Left ventricle myocardium inferior (tissue), 1 donor: Measurements from ENCODE around the gene F3. TPM values are rescaled to one million over a fixed set of nuclear protein-coding genes. Genes with fewer than 3 reads are reported as not detected.

Experiments used
- DNase-seq: peaks from one replicate; pipeline ENCODE4 v3.0.0-alpha.2; 2020
- H3K27ac ChIP-seq: fragments of 200-600 bp; replicated peaks from 2 replicates; pipeline ENCODE4 v1.8.0; 2021
- H3K27me3 ChIP-seq: fragments of 200-600 bp; 2 replicates; pipeline ENCODE4 v1.8.0; 2021; ENCODE audit warnings: low read depth
- H3K36me3 ChIP-seq: fragments of 200-600 bp; 2 replicates; pipeline ENCODE4 v1.8.0; 2021
- H3K4me1 ChIP-seq: fragments of 200-600 bp; 2 replicates; pipeline ENCODE4 v1.8.0; 2021
- H3K4me3 ChIP-seq: fragments of 200-600 bp; 2 replicates; pipeline ENCODE4 v1.8.0; 2021; ENCODE audit warnings: mild to moderate bottlenecking, moderate library complexity
- H3K9me3 ChIP-seq: fragments of 200-600 bp; replicated peaks from 2 replicates; pipeline ENCODE4 v1.8.0; 2021
- intact Hi-C: fragments of 100-400 bp; cut with micrococcal nuclease; formaldehyde crosslinking; loops from one replicate; pipeline ENCODE4 v1.11.0; 2022
- total RNA-seq: library from RNA; stranded (reverse); fragmentation: NEBNext Ultra II Directional; extraction: Animal tissue kit (Norgen Biotek cat#: 25700); gene quantifications from one replicate; pipeline ENCODE4 v1.2.1, GENCODE V29; 2021
- TF ChIP-seq, protein P1 (sequence below): fragments of 200-600 bp; IDR thresholded peaks from 2 replicates; pipeline ENCODE4 v1.8.0; 2021; ENCODE audit warnings: antibody characterized with exemption, mild to moderate bottlenecking, borderline replicate concordance
- donor health status: DM: no; HTN: yes; CAD: no; lungs with severe emphysema.

Gene F3
- total RNA-seq, 1 donor from 2014 or later: 50.8 TPM

DNA sequence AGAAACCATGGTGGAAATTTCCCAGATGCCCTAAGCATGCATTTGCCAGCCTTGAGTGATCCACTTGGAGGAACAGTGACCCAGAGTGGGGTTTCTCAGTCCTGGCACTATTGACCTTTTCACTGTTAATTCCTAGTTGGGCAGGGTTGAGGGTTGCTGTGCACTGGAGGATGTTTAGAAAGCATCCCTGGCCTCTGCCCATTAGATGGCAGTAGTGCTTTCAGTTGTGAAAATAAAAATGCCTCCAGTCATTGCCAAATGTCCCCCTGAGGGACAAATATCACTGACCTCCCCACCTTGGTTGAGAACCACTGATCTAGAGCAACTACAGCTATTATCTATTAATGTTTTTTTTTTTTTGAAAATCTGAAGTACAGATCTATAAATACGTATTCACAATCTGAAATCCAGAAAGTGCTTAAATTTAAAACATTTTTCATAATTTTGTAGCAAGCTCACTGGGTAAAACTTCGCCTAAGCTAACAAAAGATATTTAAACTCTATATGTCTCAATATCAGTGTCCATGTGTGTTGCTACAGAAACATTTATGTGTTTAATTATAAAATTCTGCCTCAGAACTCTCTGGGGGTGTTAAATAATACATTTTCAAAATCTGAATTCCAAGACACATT, 27.3 kb downstream of the F3 start:
- Histone ChIP-seq H3K27ac (no peak overlapping the region), H3K4me3 (no peak overlapping the region), H3K4me1 (no peaks in the 10 kb centered on the region), H3K36me3 (peaks cover 36% of the 10 kb centered on the region), H3K9me3 (no peaks in the 10 kb centered on the region), H3K27me3 (no peaks in the 10 kb centered on the region)
- intact Hi-C loops: no loop called here
- no peak for DNase-seq
- TF ChIP-seq, protein P1, sequence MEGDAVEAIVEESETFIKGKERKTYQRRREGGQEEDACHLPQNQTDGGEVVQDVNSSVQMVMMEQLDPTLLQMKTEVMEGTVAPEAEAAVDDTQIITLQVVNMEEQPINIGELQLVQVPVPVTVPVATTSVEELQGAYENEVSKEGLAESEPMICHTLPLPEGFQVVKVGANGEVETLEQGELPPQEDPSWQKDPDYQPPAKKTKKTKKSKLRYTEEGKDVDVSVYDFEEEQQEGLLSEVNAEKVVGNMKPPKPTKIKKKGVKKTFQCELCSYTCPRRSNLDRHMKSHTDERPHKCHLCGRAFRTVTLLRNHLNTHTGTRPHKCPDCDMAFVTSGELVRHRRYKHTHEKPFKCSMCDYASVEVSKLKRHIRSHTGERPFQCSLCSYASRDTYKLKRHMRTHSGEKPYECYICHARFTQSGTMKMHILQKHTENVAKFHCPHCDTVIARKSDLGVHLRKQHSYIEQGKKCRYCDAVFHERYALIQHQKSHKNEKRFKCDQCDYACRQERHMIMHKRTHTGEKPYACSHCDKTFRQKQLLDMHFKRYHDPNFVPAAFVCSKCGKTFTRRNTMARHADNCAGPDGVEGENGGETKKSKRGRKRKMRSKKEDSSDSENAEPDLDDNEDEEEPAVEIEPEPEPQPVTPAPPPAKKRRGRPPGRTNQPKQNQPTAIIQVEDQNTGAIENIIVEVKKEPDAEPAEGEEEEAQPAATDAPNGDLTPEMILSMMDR: peak; percentile 72

DNA sequence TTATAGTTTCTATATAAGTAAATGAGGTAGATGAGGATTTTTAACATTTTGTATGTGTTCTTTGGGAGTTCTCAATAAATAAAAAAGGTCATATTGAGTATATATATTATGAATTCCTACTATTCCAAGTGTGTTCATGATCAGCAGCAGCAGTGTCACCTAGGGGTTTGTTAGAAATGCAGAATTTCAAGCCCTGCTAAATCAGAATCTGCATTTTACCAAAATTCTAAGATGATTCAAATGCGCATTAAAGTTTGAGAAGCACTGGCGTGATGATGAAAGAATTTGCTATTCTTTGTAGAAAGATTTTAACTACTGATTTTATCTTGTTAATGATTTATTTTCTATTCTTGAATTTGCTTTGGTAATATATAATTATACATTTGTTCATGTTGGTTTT, 28.7 kb downstream of the F3 start:
- TF ChIP-seq, protein P1: no peak
- intact Hi-C loops: no loop called here
- H3K9me3 ChIP-seq: no peaks in the 10 kb centered on the region
- no peak for DNase-seq
- no peak overlapping the region for H3K4me3 ChIP-seq
- no peak overlapping the region for H3K27ac ChIP-seq
- no peaks in the 10 kb centered on the region for H3K27me3 ChIP-seq
- peaks cover 30% of the 10 kb centered on the region for H3K36me3 ChIP-seq
- H3K4me1 ChIP-seq: no peaks in the 10 kb centered on the region

DNA sequence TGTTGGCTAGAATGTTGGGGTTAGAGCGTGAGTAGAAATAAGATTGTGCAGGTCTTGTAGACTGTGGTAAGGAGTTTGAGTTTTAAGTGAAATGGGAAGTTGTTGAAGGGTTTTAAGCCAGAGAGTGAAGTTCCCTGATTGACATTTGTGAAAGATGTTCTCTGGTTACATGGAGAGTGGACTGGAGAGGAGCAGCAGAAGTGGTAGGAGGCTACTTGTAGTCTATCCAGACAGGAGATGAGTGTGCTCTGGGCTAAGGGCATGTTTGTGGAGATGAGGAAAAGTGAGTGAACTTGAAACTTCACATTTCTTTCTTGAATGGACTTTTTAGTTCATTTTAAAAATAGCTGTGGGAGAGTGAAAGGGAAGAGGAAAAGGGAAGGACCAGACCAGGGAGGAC, 37.0 kb downstream of the F3 start:
- intact Hi-C loops: no loop called here
- Histone ChIP-seq H3K27me3 (no peaks in the 10 kb centered on the region), H3K9me3 (no peaks in the 10 kb centered on the region), H3K36me3 (peaks cover 62% of the 10 kb centered on the region), H3K27ac (no peak overlapping the region), H3K4me1 (peaks cover 2% of the 10 kb centered on the region), H3K4me3 (no peak overlapping the region)
- no peak for DNase-seq
- TF ChIP-seq, protein P1: no peak

DNA sequence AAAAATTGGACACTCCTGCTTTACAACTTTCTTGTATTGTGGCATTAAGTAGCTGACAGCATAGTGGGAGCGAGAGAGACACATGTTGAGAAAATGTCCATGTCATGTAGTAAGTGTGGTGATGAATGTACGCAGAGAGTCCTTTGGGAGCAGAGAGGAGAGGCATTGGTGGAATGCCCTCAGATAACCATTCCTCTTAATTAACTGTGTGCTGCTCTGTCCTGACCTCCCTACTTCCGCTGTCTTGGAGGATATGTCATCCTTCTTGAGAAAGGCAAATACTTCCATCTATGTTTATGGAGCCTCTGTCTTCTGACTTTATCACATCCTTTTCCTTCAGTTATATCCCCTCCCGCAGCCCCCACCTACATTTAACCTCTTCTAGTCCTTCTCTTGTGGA, 38.4 kb downstream of the F3 start:
- intact Hi-C loops: no loop called here
- Histone ChIP-seq H3K4me1 (peaks cover 2% of the 10 kb centered on the region), H3K27me3 (no peaks in the 10 kb centered on the region), H3K9me3 (no peaks in the 10 kb centered on the region), H3K27ac (no peak overlapping the region), H3K36me3 (peaks cover 76% of the 10 kb centered on the region), H3K4me3 (no peak overlapping the region)
- DNase-seq: no peak
- TF ChIP-seq, protein P1: no peak

DNA sequence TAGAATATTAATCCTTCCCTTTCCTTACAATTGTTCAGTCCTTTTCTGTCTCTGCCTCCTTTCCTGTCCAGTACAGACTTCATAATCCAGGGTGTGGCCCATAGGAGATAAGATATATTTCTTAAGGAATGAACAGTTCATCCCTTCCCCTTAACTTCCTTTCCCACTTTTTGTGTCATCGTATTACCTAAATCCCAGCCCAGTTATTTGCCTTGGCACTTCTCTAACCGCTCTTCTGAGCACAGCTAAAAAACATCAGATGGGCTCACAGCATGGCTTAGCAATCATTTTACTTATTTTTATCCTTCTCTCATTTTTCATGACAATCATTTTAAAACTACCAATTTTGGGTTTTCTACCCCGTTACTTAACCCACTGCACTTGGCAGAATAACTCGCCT, 39.6 kb downstream of the F3 start:
- peaks cover 76% of the 10 kb centered on the region for H3K36me3 ChIP-seq
- no peak overlapping the region for H3K4me3 ChIP-seq
- DNase-seq: no peak
- H3K9me3 ChIP-seq: no peaks in the 10 kb centered on the region
- intact Hi-C loops: no loop called here
- H3K27ac ChIP-seq: no peak overlapping the region
- peaks cover 2% of the 10 kb centered on the region for H3K4me1 ChIP-seq
- TF ChIP-seq, protein P1: no peak
- H3K27me3 ChIP-seq: no peaks in the 10 kb centered on the region

DNA sequence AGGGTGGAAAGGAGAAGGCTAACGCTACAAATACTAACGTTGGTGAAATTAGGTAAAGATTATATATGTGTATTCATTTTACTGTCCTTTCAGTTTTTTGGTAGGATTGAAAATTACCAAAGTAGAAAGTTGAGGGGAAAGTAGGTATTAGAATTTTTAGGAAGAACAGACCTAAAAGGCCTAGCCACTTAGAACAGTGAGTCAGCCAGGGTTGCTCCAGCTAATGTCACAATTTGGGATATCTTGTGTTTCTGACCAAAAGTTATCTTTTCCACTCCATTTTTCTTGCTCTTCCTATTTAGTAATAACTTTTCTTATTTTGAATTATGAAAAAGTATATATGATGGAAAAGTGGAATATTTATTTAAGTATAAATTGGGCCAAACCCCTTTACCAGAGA, 40.1 kb downstream of the F3 start:
- Histone ChIP-seq H3K4me3 (no peak overlapping the region), H3K27me3 (no peaks in the 10 kb centered on the region), H3K36me3 (peaks cover 72% of the 10 kb centered on the region), H3K4me1 (peaks cover 2% of the 10 kb centered on the region), H3K9me3 (no peaks in the 10 kb centered on the region), H3K27ac (no peak overlapping the region)
- DNase-seq: no peak
- TF ChIP-seq, protein P1: no peak
- intact Hi-C loops: no loop called here
